HG02642 (cell line): ENCODE results near the gene MARCKSL1.
A peak's percentile ranks its signal among the peaks of the same experiment; 100 is the strongest.
"Not testable (repeated sequence)": the region's sequence is repeated elsewhere in the genome, so short reads cannot be mapped to it uniquely, and the experiment has no call there.

Experiments
- ATAC-seq: cut with Tn5 transposase; IDR thresholded peaks from one replicate; pipeline ENCODE4 v1.9.1; 2021; ENCODE audit warnings: mild to moderate bottlenecking; ENCODE audit not compliant: unreplicated experiment, poor library complexity

MARCKSL1 gene

GRCh38 chr1:32291708-32292538, 44.1 kb downstream of the MARCKSL1 start, which contains the start of gene HDAC1:
TSS of gene HDAC1 (plus strand) at chr1:32292083. CDS start at chr1:32292170, 87 bp downstream.
- ATAC-seq: peak; percentile 95

GRCh38 chr1:32291145-32291707, 44.8 kb downstream of the MARCKSL1 start:
- no peak for ATAC-seq

GRCh38 chr1:32289256-32289655, 46.8 kb downstream of the MARCKSL1 start:
- no peak for ATAC-seq

GRCh38 chr1:32286763-32287162, 49.3 kb downstream of the MARCKSL1 start:
- ATAC-seq: no peak

GRCh38 chr1:32285658-32286057, 50.4 kb downstream of the MARCKSL1 start:
- no peak for ATAC-seq

GRCh38 chr1:32284777-32285176, 51.3 kb downstream of the MARCKSL1 start:
- ATAC-seq: not testable (repeated sequence)
